Measurements from ENCODE around the gene BRF1. TPM values are rescaled to one million over a fixed set of nuclear protein-coding genes. Genes with fewer than 3 reads are reported as not detected.

BRF1 gene
- total RNA-seq, 1 donor from 2014 or later, result 64.6 TPM

- TF ChIP-seq CTCF (IDR thresholded peaks at IDR 0.05) (no peak), POLR2AphosphoS5 (IDR thresholded peaks at IDR 0.05; ENCODE audit: insufficient read depth in 1 of 2, low read depth in 1 of 2) (no peak), POLR2A (IDR thresholded peaks at IDR 0.05) (no peak)
- peak overlapping the region; percentile 36 for H3K27ac ChIP-seq
- DNase-seq (ENCODE audit: extremely low spot score in 2 of 2), result no peak
- H3K36me3 ChIP-seq, result no peaks in the 10 kb centered on the region
- H3K27me3 ChIP-seq, result no peaks in the 10 kb centered on the region
- intact Hi-C loops (cut with DNase I), result no loop called here
- no peaks in the 10 kb centered on the region for H3K9me3 ChIP-seq
- H3K4me3 ChIP-seq, result peak overlapping the region; percentile 17 to 92
- H3K4me1 ChIP-seq, result peaks cover 42% of the 10 kb centered on the region
Observed at GRCh38 chr14:105316968-105317510, 16.2 kb upstream of the BRF1 start.

DNA sequence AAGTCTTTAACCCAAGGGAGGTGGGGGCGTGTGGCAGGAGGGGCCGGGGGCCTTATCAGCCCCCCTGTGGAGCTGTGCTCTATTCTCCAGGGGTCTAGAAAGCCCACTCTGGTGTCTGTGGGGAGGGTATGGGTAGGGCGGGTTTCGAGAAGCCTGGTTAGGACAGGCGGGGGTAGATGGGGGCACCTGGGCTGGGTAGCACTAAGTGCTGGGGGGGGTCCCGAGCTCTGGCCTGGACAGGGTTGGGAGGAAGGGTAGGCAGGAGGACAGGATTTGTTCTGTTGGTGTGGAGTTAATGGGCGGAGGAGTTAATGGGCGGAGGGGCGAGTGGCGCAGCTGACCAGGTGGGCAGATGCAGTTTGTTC is 15.8 kb upstream of the BRF1 start:
- intact Hi-C loops (cut with DNase I), result no loop called here
- H3K4me1 ChIP-seq, result peaks cover 42% of the 10 kb centered on the region

DNA sequence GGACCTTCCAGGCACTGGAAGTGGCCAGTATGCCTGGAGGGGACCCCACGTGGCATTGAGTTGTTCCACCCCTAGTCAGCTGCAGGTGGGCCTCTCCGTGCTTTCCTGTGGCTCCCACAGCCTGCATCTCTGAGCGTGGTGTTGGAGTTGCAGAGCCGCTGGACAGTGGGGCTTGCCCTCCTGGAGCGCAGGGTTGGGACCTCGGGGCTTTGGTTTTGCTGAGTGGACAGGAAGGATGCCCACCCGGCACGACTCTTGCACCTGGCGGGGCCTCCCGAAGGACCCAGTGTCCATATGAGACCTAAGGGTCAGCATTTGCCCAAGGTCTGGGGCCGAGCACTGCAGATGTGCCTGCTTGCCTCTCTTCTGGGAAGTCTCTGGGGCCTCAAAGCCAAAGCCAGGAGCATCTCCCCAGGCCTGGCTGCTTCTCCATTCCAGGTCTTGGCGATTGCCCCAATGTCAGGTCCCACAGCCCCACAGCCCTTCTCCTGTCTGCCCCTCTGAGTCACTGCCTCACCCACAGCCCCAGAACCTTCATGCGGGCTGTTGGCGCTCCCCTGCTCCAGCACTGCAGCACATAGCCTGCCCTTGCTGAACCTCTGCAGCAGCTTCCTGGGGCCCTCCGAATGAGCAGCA is 15.3 kb upstream of the BRF1 start:
- peak overlapping the region; percentile 72 to 92 for H3K4me3 ChIP-seq
- no peaks in the 10 kb centered on the region for H3K27me3 ChIP-seq
- TF ChIP-seq CTCF (IDR thresholded peaks at IDR 0.05), result no peak
- no peak for TF ChIP-seq POLR2A (IDR thresholded peaks at IDR 0.05)
- no peak for TF ChIP-seq POLR2AphosphoS5 (IDR thresholded peaks at IDR 0.05; ENCODE audit: insufficient read depth in 1 of 2, low read depth in 1 of 2)
- no peak for DNase-seq (ENCODE audit: extremely low spot score in 2 of 2)
- H3K4me1 ChIP-seq, result peaks cover 42% of the 10 kb centered on the region
- intact Hi-C loops (cut with DNase I), result no loop called here
- H3K36me3 ChIP-seq, result no peaks in the 10 kb centered on the region
- no peaks in the 10 kb centered on the region for H3K9me3 ChIP-seq
- peak overlapping the region; percentile 75 for H3K27ac ChIP-seq

More for the DNA sequence above, 15.8 kb upstream of the BRF1 start:
- H3K27me3 ChIP-seq, result no peaks in the 10 kb centered on the region
- no peaks in the 10 kb centered on the region for H3K9me3 ChIP-seq
- DNase-seq (ENCODE audit: extremely low spot score in 2 of 2), result no peak
- H3K27ac ChIP-seq, result no peak overlapping the region
- TF ChIP-seq POLR2AphosphoS5 (IDR thresholded peaks at IDR 0.05; ENCODE audit: insufficient read depth in 1 of 2, low read depth in 1 of 2), result no peak
- no peak for TF ChIP-seq POLR2A (IDR thresholded peaks at IDR 0.05)
- no peak for TF ChIP-seq CTCF (IDR thresholded peaks at IDR 0.05)
- no peaks in the 10 kb centered on the region for H3K36me3 ChIP-seq
- peak overlapping the region; percentile 72 to 92 for H3K4me3 ChIP-seq

DNA sequence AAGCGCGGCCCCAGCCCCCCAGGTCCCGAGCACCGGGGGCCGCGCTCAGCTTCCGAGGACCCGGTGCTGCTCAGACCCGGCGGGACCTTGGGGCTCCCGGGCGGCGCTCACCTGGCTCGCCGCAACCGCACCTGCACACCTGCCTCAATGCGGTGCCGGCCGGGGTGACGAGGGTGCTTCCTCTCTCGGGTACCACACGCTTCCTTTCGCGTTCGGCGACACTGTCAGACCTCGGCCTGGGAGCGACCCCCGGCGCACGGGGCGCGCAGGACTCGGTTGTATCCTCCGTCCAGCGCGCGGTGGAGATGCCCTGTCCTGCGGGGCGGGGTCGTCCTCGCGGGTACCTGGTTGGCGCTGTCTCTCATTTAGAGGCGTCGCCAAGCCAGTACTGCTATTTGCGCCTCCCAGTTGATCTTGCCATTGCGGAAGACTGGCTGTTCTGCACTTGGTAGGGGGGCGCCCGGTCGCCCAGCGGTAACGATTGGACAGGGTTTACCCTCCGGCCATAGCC is 14.5 kb upstream of the BRF1 start:
- no peaks in the 10 kb centered on the region for H3K27me3 ChIP-seq
- H3K4me1 ChIP-seq, result peaks cover 42% of the 10 kb centered on the region
- intact Hi-C loops (cut with DNase I), result no loop called here
- TF ChIP-seq POLR2AphosphoS5 (IDR thresholded peaks at IDR 0.05; ENCODE audit: insufficient read depth in 1 of 2, low read depth in 1 of 2), result peak in 1 of 2 donors; percentile 22
- TF ChIP-seq POLR2A (IDR thresholded peaks at IDR 0.05), result no peak
- TF ChIP-seq CTCF (IDR thresholded peaks at IDR 0.05), result no peak
- H3K9me3 ChIP-seq, result no peaks in the 10 kb centered on the region
- H3K36me3 ChIP-seq, result no peaks in the 10 kb centered on the region
- H3K27ac ChIP-seq, result peak overlapping the region; percentile 75
- no peak for DNase-seq (ENCODE audit: extremely low spot score in 2 of 2)
- peak overlapping the region; percentile 72 to 92 for H3K4me3 ChIP-seq
